A549 (cell line): ENCODE measurements around the gene BTAF1.

ENCODE experiments used
- CEBPB ChIP-seq, 2 experiments: fragments of >200 bp in 1 of 2; sonication (Bioruptor Twin) in 1 of 2; formaldehyde crosslinking in 1 of 2; IDR thresholded peaks; 2 replicates each; pipeline ENCODE4 v1.6.1; 2012 to 2016
- CHD2 ChIP-seq: fragments of 150-350 bp; IDR thresholded peaks from 2 replicates; pipeline ENCODE4 v1.6.1; 2014; ENCODE audit warnings: low read length; ENCODE audit not compliant: partially characterized antibody
- CTCF ChIP-seq: fragments of >200 bp; sonication (Bioruptor Twin); formaldehyde crosslinking; IDR thresholded peaks from 3 replicates; pipeline ENCODE4 v1.5.1; 2016
- ESRRA ChIP-seq: fragments of 150-350 bp; IDR thresholded peaks from 2 replicates; pipeline ENCODE4 v1.6.1; 2014; ENCODE audit warnings: mild to moderate bottlenecking, low read length, borderline replicate concordance
- ZC3H11A ChIP-seq: fragments of 450-650 bp; IDR thresholded peaks from 2 replicates; pipeline ENCODE4 v1.6.1; 2014; ENCODE audit warnings: antibody characterized with exemption, mild to moderate bottlenecking
- ZFP36 ChIP-seq: fragments of 450-650 bp; IDR thresholded peaks from 2 replicates; pipeline ENCODE4 v1.6.1; 2014; ENCODE audit warnings: borderline replicate concordance; ENCODE audit not compliant: partially characterized antibody

DNA sequence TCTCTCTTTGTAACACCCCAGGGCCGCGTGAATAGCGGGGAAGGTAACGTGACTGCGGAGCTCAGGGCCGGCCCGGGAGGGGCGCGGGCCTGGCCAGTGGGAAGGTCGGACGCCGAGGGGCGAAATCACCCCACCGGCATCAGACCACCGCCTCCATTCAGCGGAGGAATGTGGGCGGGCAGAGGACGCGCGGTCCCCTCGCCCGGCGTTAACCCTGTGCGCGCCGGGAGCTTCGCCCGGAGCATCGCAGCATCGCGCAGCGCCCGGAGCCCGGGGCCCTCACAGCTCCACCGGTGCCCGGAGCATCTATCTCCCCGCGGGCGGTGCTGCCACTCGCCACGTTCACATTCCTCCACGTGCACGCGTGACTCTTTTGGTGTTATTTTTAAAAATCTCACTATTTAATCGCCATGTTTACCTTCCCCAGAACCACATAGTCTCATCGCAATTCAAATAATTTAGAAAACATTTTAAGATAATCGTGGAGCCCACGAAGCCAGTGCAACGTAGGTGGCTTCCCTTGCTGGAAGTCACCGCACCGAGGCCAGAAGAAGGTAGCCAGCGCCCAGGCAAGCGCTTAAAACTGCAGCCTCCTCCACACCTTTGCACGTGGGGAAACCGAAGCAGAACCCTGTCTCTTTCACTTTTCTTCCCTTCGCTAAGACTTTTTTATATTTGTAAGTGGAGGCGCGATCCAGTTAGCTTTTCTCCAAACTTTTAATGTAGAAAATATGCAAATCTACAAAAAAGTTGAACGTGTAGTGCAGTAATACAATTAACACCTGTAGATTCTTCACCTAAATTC lies 36.1 kb upstream of the BTAF1 start:
- TF ChIP-seq ZC3H11A: no peak
- no peak for TF ChIP-seq CTCF
- no peak for TF ChIP-seq ZFP36
- no peak for TF ChIP-seq ESRRA
- no peak for TF ChIP-seq CHD2
- no peak for TF ChIP-seq CEBPB (IDR thresholded peaks at IDR 0.05)
